Testis (tissue), 3 donors: ENCODE data around the gene NEU1. TPM values are rescaled to one million over a fixed set of nuclear protein-coding genes. Genes with fewer than 3 reads are reported as not detected.
"Not testable (repeated sequence)": the region's sequence is repeated elsewhere in the genome, so short reads cannot be mapped to it uniquely, and the experiment has no call there.

ENCODE experiments used
- DNase-seq: peaks from one replicate; pipeline ENCODE4 v3.0.0-alpha.2; 2019
- H3K27ac ChIP-seq, 2 donors: fragments of 200-600 bp; sonication (generic); one replicate each; pipeline ENCODE4 v1.5.1; 2019
- H3K27me3 ChIP-seq: fragments of 200-600 bp; sonication (generic); one replicate; pipeline ENCODE4 v1.5.1; 2019
- H3K36me3 ChIP-seq: fragments of 200-600 bp; sonication (generic); one replicate; pipeline ENCODE4 v1.5.1; 2017; ENCODE audit warnings: low read depth; ENCODE audit errors: missing control alignments
- H3K4me1 ChIP-seq: fragments of 200-600 bp; sonication (generic); one replicate; pipeline ENCODE4 v1.5.1; 2019
- H3K4me3 ChIP-seq, 2 donors: fragments of 200-600 bp; sonication (generic); one replicate each; pipeline ENCODE4 v1.5.1; 2017 to 2019
- H3K9me3 ChIP-seq: fragments of 200-600 bp; sonication (generic); one replicate; pipeline ENCODE4 v1.5.1; 2017
- POLR2A ChIP-seq: fragments of 450-650 bp; IDR thresholded peaks from one replicate; pipeline ENCODE4 v1.6.1; 2017; ENCODE audit warnings: antibody characterized with exemption, mild to moderate bottlenecking, moderate library complexity
- WGBS, 2 donors: methylation state at CpG; one replicate each; pipeline ENCODE4 v1.1.5; 2018; 5-methylcytosine and 5-hydroxymethylcytosine counted together
- intact Hi-C: fragments of 100-400 bp; cut with DNase I; formaldehyde crosslinking; loops from one replicate; pipeline ENCODE4 v1.15.1; 2023; ENCODE audit warnings: low total_unique reads
- polyA plus RNA-seq: library from polyadenylated mRNA; stranded (reverse); fragments of 350-450 nt; fragmentation: Illumina TruSeq; extraction: RNeasy Lipid Tissue Mini Kit (QIAGEN cat#74804); gene quantifications from one replicate; pipeline ENCODE4 v1.2.3, GENCODE V29; 2014; ENCODE audit warnings: low read depth, low replicate concordance; ENCODE audit not compliant: insufficient read depth
- total RNA-seq, 2 donors: library from RNA; depleted of rRNA; stranded (reverse); fragments of >200 nt; gene quantifications; one replicate each; pipeline ENCODE4 v1.2.3, GENCODE V29; 2016
- TF ChIP-seq, protein P1 (sequence below), 3 experiments: fragments of 450-650 bp in 2 of 3; fragments of 200-600 bp in 1 of 3; sonication (generic) in 1 of 3; IDR thresholded peaks; one replicate each; pipeline ENCODE4 v1.5.1; 2016 to 2019; ENCODE audit warnings: antibody characterized with exemption in 3 of 3, mild to moderate bottlenecking in 2 of 3, moderate library complexity in 1 of 3

NEU1 gene
- total and polyA plus RNA-seq, 3 donors from 2014 or later, result 27.4 to 65.9 (median 31.7) TPM

GRCh38 chr6:31817133-31817928 is 45.3 kb downstream of the NEU1 start:
- H3K36me3 ChIP-seq, DNase-seq, H3K27me3 ChIP-seq, H3K9me3 ChIP-seq, intact Hi-C loops: not testable (repeated sequence)
- WGBS, 2 donors, result 57 to 64% methylated on average over 12 to 16 of the region's 37 CpGs
- peaks cover 20% of the 10 kb centered on the region for H3K4me1 ChIP-seq
- H3K4me3 ChIP-seq, result peak overlapping the region in 1 of 2 donors; percentile 2
- H3K27ac ChIP-seq, result peak overlapping the region in 1 of 2 donors; percentile 71

DNA sequence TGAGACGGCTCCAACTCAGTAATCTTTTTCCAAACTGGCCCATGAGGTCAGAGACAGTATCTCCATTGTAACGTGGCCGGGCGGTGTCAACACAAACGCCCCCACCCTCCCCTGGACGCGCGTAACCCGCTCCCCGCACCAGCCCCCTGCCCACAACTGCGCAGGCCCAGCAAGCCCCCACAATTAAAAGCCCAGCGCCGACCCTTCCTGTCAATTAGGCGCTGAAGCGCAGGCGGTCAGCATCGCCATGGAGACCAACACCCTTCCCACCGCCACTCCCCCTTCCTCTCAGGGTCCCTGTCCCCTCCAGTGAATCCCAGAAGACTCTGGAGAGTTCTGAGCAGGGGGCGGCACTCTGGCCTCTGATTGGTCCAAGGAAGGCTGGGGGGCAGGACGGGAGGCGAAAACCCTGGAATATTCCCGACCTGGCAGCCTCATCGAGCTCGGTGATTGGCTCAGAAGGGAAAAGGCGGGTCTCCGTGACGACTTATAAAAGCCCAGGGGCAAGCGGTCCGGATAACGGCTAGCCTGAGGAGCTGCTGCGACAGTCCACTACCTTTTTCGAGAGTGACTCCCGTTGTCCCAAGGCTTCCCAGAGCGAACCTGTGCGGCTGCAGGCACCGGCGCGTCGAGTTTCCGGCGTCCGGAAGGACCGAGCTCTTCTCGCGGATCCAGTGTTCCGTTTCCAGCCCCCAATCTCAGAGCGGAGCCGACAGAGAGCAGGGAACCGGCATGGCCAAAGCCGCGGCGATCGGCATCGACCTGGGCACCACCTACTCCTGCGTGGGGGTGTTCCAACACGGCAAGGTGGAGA is 47.4 kb downstream of the NEU1 start, which contains the start of the genes HSPA1A and HSPA1L:
Gene HSPA1A, plus strand, starts transcription at position 519 of the 814 bp plus-strand sequence. Its CDS starts 214 bp downstream, at position 733.
Gene HSPA1L, minus strand, starts transcription at position 259 of the 814 bp plus-strand sequence. CDS start 3,311 bp downstream, outside the sequence.
- Histone ChIP-seq H3K4me1 (peaks cover 12% of the 10 kb centered on the region), H3K36me3 (no peaks in the 10 kb centered on the region), H3K27me3 (no peaks in the 10 kb centered on the region), H3K9me3 (no peaks in the 10 kb centered on the region), H3K4me3 (peak within 1 kb of the TSS; percentile 39 to 70), H3K27ac (peak within 1 kb of the TSS; percentile 98 to 100)
- peak; percentile 95 for DNase-seq
- intact Hi-C loops, result no loop called here
- WGBS, 2 donors, result 0 to 1% methylated on average over 14 to 52 of the region's 56 CpGs
- TF ChIP-seq, protein P1, sequence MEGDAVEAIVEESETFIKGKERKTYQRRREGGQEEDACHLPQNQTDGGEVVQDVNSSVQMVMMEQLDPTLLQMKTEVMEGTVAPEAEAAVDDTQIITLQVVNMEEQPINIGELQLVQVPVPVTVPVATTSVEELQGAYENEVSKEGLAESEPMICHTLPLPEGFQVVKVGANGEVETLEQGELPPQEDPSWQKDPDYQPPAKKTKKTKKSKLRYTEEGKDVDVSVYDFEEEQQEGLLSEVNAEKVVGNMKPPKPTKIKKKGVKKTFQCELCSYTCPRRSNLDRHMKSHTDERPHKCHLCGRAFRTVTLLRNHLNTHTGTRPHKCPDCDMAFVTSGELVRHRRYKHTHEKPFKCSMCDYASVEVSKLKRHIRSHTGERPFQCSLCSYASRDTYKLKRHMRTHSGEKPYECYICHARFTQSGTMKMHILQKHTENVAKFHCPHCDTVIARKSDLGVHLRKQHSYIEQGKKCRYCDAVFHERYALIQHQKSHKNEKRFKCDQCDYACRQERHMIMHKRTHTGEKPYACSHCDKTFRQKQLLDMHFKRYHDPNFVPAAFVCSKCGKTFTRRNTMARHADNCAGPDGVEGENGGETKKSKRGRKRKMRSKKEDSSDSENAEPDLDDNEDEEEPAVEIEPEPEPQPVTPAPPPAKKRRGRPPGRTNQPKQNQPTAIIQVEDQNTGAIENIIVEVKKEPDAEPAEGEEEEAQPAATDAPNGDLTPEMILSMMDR (IDR thresholded peaks at IDR 0.05), result no peak
- peak; percentile 100 for TF ChIP-seq POLR2A

- no peaks in the 10 kb centered on the region for H3K27me3 ChIP-seq
- peak overlapping the region; percentile 98 to 100 for H3K27ac ChIP-seq
- H3K36me3 ChIP-seq, result no peaks in the 10 kb centered on the region
- DNase-seq, result peak; percentile 97
- WGBS, 2 donors, result 0% methylated on average over 13 of the region's 13 CpGs
- peaks cover 12% of the 10 kb centered on the region for H3K4me1 ChIP-seq
- peak overlapping the region; percentile 39 to 70 for H3K4me3 ChIP-seq
- TF ChIP-seq POLR2A, result peak; percentile 57
- TF ChIP-seq, protein P1 (IDR thresholded peaks at IDR 0.05), result no peak
- intact Hi-C loops, result no loop called here
- H3K9me3 ChIP-seq, result no peaks in the 10 kb centered on the region
These were observed 48.0 kb downstream of the NEU1 start for GRCh38 chr6:31814677-31815024.

GRCh38 chr6:31813465-31813849 is 49.2 kb downstream of the NEU1 start:
- H3K9me3 ChIP-seq, result no peaks in the 10 kb centered on the region
- no peak for TF ChIP-seq POLR2A
- TF ChIP-seq, protein P1 (IDR thresholded peaks at IDR 0.05), result no peak
- no peak for DNase-seq
- H3K27ac ChIP-seq, result peak overlapping the region; percentile 98 to 100
- peak overlapping the region in 1 of 2 donors; percentile 70 for H3K4me3 ChIP-seq
- intact Hi-C loops, result no loop called here
- H3K36me3 ChIP-seq, result no peaks in the 10 kb centered on the region
- H3K4me1 ChIP-seq, result peaks cover 9% of the 10 kb centered on the region
- 69 to 79% methylated on average over 7 of the region's 7 CpGs for WGBS, 2 donors
- no peaks in the 10 kb centered on the region for H3K27me3 ChIP-seq

GRCh38 chr6:31811645-31812044 is 51.0 kb downstream of the NEU1 start:
- H3K36me3 ChIP-seq, result no peaks in the 10 kb centered on the region
- H3K4me3 ChIP-seq, result no peak overlapping the region
- H3K27ac ChIP-seq, result no peak overlapping the region
- H3K27me3 ChIP-seq, result no peaks in the 10 kb centered on the region
- TF ChIP-seq, protein P1 (IDR thresholded peaks at IDR 0.05), result no peak
- TF ChIP-seq POLR2A, result no peak
- DNase-seq, result no peak
- intact Hi-C loops, result no loop called here
- no peaks in the 10 kb centered on the region for H3K9me3 ChIP-seq
- H3K4me1 ChIP-seq, result peaks cover 12% of the 10 kb centered on the region
- 92 to 96% methylated on average over 12 of the region's 12 CpGs for WGBS, 2 donors

DNA sequence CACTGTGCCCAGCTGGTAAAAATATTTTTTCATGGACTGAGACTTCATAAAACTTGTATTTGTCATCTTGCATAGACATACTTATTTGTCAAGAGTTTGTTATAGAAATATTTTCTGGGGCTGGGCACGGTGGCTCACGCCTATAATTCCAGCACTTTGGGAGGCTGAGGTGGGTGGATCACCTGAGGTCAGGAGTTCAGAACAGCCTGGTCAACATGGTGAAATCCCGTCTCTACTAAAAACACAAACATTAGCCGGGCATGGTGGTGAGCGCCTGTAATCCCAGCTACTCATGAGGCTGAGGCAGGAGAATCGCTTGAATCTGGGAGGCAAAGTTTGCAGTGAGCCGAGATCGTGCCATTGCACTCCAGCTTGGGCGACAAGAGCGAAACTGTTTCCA is 54.0 kb downstream of the NEU1 start:
- H3K27me3 ChIP-seq, H3K4me1 ChIP-seq, H3K4me3 ChIP-seq, DNase-seq, intact Hi-C loops, H3K36me3 ChIP-seq, H3K27ac ChIP-seq, H3K9me3 ChIP-seq: not testable (repeated sequence)
- 87 to 94% methylated on average over 10 of the region's 10 CpGs for WGBS, 2 donors
